Gastrocnemius medialis (tissue), 4 donors: ENCODE data around the gene OR52K2. TPM values are rescaled to one million over a fixed set of nuclear protein-coding genes. Genes with fewer than 3 reads are reported as not detected.

ENCODE experiments used
- ATAC-seq, 2 donors: fragments of 150-250 bp; one replicate each; pipeline ENCODE4 v1.9.1; 2016
- DNase-seq, 2 donors: peaks; one replicate each; pipeline ENCODE4 v3.0.0-alpha.2; 2019
- H3K27ac ChIP-seq, 4 donors: fragments of 200-600 bp; sonication (generic); 1 replicate in 1 of 4; 2 replicates in 3 of 4; pipeline ENCODE4 v1.5.1; 2016 to 2018; ENCODE audit warnings: mild to moderate bottlenecking in 2 of 4, moderate library complexity in 1 of 4
- H3K27me3 ChIP-seq, 3 donors: fragments of 200-600 bp; sonication (generic) in 2 of 3; 1 replicate in 1 of 3; 2 replicates in 2 of 3; pipeline versions ENCODE4 v1.5.1 to v1.6.0; 2016 to 2019; ENCODE audit warnings: mild to moderate bottlenecking in 1 of 3, moderate library complexity in 1 of 3
- H3K36me3 ChIP-seq, 2 donors: fragments of 200-600 bp; sonication (generic) in 1 of 2; one replicate each; pipeline ENCODE4 v1.5.1; 2017 to 2018
- H3K4me1 ChIP-seq, 2 donors: fragments of 200-600 bp; sonication (generic) in 1 of 2; one replicate each; pipeline ENCODE4 v1.5.1; 2016 to 2017; ENCODE audit warnings: mild to moderate bottlenecking in 2 of 2
- H3K4me3 ChIP-seq, 4 donors: fragments of 200-600 bp; sonication (generic) in 3 of 4; 1 replicate in 1 of 4; 2 replicates in 3 of 4; pipeline ENCODE4 v1.5.1; 2016 to 2019; ENCODE audit warnings: mild to moderate bottlenecking in 2 of 4
- H3K9me3 ChIP-seq, 3 donors: fragments of 200-600 bp; sonication (generic) in 2 of 3; 1 replicate in 1 of 3; 2 replicates in 2 of 3; pipeline ENCODE4 v1.5.1; 2016 to 2019
- POLR2A ChIP-seq, 2 donors: fragments of 450-650 bp; IDR thresholded peaks; one replicate each; pipeline ENCODE4 v1.6.1; 2017; ENCODE audit warnings: antibody characterized with exemption in 2 of 2, mild to moderate bottlenecking in 2 of 2, moderate library complexity in 2 of 2
- in situ Hi-C, 4 donors: fragments of 200-750 bp; cut with MboI; loops; one replicate each; pipeline versions ENCODE4 v1.15.0 to v1.8.0; 2017; ENCODE audit warnings: low sequenced_read_pairs in 4 of 4
- intact Hi-C: fragments of 100-400 bp; cut with DNase I; formaldehyde crosslinking; loops from one replicate; pipeline ENCODE4 v1.15.1; 2023; ENCODE audit warnings: low total_unique reads
- total RNA-seq, 4 donors: library from RNA; depleted of rRNA; stranded (reverse); fragments of >200 nt; gene quantifications; one replicate each; pipeline versions ENCODE4 v1.1.0 to v1.2.3, GENCODE V29; 2016
- TF ChIP-seq, protein P1 (sequence below), 5 experiments: fragments of 450-650 bp in 3 of 5; fragments of 200-600 bp in 2 of 5; sonication (generic) in 2 of 5; IDR thresholded peaks in 4 of 5; conservative IDR thresholded peaks in 1 of 5; 1 replicate in 4 of 5; 2 replicates in 1 of 5; pipeline ENCODE4 v1.5.1; 2016 to 2019; ENCODE audit warnings: antibody characterized with exemption in 5 of 5, mild to moderate bottlenecking in 3 of 5, moderate library complexity in 3 of 5

Gene OR52K2
- total RNA-seq, 4 donors from 2014 or later: not detected

DNA sequence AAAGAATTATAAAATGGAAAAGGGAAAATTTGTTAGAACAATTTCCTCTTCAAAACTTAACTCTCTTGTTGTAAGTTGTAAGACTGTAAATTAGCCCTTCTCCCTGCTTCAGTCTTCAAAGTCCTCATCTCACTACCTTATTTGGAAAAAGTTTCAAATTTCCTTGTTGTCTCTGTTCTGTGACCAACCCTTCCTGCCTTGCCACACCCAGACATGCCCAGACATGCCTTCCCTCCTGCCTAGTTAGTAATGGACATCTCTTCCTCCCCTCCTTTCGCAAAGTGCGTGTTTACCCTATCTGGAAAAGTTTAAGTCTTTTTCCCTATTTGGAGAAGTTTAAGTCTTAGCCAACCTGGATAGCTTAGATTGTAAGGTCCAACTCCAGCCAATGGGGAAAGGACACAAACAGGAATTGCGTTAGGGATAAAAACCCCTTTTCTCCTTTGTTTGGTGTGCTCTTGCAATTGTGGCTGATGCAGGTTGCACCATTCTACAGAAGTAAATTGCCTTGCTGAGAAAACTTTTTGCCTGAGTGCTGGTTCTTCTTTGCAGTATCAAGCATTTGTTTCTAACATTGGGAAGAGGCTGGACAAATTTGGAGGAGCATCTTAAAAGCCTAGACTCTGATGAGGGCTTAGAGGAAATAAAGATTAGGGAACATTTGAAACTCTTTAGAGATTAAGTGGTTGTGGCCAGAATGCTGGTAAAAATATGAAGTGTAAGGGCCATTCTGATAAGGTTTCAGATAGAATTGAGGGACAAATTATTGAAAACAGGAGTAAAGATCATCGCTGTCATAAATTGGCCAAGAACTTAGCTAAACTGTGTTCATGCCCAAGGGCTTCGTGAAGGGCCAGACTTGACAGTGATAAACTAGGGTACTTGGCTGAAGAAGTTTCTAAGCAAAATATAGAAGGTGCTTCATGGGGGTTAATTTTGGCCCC is 15.4 kb downstream of the OR52K2 start:
- DNase-seq (no peak), ATAC-seq (no peak)
- no peak for TF ChIP-seq POLR2A (IDR thresholded peaks at IDR 0.05)
- TF ChIP-seq, protein P1, sequence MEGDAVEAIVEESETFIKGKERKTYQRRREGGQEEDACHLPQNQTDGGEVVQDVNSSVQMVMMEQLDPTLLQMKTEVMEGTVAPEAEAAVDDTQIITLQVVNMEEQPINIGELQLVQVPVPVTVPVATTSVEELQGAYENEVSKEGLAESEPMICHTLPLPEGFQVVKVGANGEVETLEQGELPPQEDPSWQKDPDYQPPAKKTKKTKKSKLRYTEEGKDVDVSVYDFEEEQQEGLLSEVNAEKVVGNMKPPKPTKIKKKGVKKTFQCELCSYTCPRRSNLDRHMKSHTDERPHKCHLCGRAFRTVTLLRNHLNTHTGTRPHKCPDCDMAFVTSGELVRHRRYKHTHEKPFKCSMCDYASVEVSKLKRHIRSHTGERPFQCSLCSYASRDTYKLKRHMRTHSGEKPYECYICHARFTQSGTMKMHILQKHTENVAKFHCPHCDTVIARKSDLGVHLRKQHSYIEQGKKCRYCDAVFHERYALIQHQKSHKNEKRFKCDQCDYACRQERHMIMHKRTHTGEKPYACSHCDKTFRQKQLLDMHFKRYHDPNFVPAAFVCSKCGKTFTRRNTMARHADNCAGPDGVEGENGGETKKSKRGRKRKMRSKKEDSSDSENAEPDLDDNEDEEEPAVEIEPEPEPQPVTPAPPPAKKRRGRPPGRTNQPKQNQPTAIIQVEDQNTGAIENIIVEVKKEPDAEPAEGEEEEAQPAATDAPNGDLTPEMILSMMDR (IDR thresholded peaks at IDR 0.05 in 4 of 5, conservative IDR thresholded peaks at IDR 0.05 in 1 of 5): no peak
- no peak overlapping the region for H3K27ac ChIP-seq
- H3K9me3 ChIP-seq: no peaks in the 10 kb centered on the region
- H3K4me3 ChIP-seq: no peak overlapping the region
- intact Hi-C loops (no loop called here), in situ Hi-C loops (no loop called here)
- no peaks in the 10 kb centered on the region for H3K27me3 ChIP-seq
- H3K4me1 ChIP-seq: no peaks in the 10 kb centered on the region
- H3K36me3 ChIP-seq: no peaks in the 10 kb centered on the region

DNA sequence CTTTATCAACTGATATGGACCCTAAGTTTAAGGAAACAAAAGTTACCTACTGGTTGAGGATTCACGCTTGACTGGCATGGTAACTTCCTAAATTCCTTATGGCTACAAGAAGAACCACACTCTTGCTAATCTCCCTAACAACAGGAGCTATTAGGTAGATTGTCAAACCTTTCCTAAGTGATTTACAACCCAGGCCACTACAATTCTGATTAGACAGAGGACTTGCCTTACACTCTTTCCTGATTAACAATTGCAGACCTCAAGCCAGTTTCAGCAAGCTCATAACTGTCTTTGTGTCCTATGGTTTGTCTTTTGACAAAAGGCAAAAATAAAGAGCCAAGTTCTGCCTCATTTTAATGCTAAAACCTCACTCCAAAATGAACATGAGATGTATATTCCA is 16.3 kb downstream of the OR52K2 start:
- Histone ChIP-seq H3K36me3 (no peaks in the 10 kb centered on the region), H3K27me3 (no peaks in the 10 kb centered on the region), H3K9me3 (no peaks in the 10 kb centered on the region), H3K4me3 (no peak overlapping the region), H3K4me1 (no peaks in the 10 kb centered on the region), H3K27ac (no peak overlapping the region)
- in situ Hi-C loops (no loop called here), intact Hi-C loops (no loop called here)
- TF ChIP-seq POLR2A (IDR thresholded peaks at IDR 0.05): no peak
- TF ChIP-seq, protein P1 (IDR thresholded peaks at IDR 0.05 in 4 of 5, conservative IDR thresholded peaks at IDR 0.05 in 1 of 5): no peak
- DNase-seq (no peak), ATAC-seq (no peak)

DNA sequence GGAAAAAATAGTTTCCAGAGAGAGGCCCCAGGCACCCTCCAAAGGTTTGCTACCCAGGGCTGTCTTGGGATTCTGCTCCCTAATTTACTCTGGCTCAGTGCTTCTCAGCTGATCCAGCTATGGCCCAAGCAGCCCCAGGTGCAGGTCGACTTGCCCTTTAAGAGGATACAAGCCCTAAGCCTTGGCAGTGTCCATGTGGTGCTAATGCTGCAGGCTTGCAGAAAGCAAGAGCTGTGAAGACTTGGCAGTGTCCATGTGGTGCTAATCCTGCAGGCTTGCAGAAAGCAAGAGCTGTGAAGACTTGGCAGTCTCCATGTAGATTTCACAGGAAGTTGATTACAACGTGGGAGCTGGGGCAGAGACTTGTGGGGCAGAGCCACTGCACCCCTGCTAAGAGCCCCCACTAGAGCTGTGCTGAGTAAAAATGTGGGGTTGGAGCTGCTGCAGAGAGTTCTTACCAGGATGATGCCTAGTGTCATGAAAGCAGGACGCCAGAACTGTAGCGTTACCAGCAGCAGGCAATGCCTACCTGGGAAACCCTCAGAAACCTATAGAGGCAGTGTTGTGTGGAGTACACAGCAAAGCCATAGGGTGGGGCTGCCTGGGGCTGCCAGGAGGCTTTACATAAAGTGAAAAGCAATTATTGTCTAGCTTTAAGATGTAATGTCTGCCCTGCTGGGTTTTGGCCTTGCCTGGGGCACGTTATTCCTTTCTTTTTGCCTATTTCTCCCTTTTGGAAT is 17.2 kb downstream of the OR52K2 start:
- TF ChIP-seq, protein P1 (IDR thresholded peaks at IDR 0.05 in 4 of 5, conservative IDR thresholded peaks at IDR 0.05 in 1 of 5): no peak
- no peak for TF ChIP-seq POLR2A (IDR thresholded peaks at IDR 0.05)
- in situ Hi-C loops: no loop called here

DNA sequence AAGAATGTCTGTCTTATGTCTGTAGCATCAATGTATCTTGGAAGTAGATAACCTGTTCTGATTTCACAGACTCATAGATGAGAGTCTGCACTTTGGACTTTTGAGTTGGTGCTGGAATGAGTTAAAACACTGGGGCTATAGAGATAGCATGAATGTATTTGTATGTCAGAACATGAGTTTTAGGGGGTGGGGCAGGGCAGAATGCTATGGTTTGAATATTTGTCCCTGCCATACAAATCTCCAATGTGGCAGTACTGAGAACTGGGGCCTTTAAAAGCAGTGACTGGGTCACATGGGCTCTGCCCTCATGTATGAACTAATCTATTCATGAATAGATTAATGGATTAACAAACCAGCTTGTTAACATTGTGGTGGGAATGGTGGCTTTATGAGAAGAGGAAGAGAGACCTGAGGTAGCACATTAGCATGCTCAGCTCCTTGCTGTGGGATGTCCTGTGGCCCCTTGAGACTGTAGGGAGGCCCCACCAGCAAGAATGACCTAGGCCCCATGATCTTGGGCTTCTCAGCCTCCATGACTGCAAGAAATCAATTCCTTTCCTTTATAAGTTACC is 17.9 kb downstream of the OR52K2 start:
- Histone ChIP-seq H3K4me3 (no peak overlapping the region), H3K27ac (no peak overlapping the region), H3K36me3 (no peaks in the 10 kb centered on the region), H3K4me1 (no peaks in the 10 kb centered on the region), H3K27me3 (no peaks in the 10 kb centered on the region), H3K9me3 (no peaks in the 10 kb centered on the region)
- DNase-seq (no peak), ATAC-seq (no peak)
- in situ Hi-C loops: no loop called here
- intact Hi-C loops: no loop called here
- TF ChIP-seq, protein P1 (IDR thresholded peaks at IDR 0.05 in 4 of 5, conservative IDR thresholded peaks at IDR 0.05 in 1 of 5): no peak
- no peak for TF ChIP-seq POLR2A (IDR thresholded peaks at IDR 0.05)

More for the DNA sequence above, 17.2 kb downstream of the OR52K2 start:
- intact Hi-C loops: no loop called here
- no peaks in the 10 kb centered on the region for H3K36me3 ChIP-seq
- no peaks in the 10 kb centered on the region for H3K4me1 ChIP-seq
- no peak overlapping the region for H3K4me3 ChIP-seq
- H3K9me3 ChIP-seq: no peaks in the 10 kb centered on the region
- no peak overlapping the region for H3K27ac ChIP-seq
- ATAC-seq (no peak), DNase-seq (no peak)
- H3K27me3 ChIP-seq: no peaks in the 10 kb centered on the region
